ENCODE data around the gene ATP9A. TPM values are rescaled to one million over a fixed set of nuclear protein-coding genes. Genes with fewer than 3 reads are reported as not detected.
"Not testable (repeated sequence)": the region's sequence is repeated elsewhere in the genome, so short reads cannot be mapped to it uniquely, and the experiment has no call there.

The ATP9A gene
- total RNA-seq, 1 donor from 2014 or later = 35.8 TPM

GRCh38 chr20:51738877-51739447, 29.2 kb downstream of the ATP9A start:
- no peaks in the 10 kb centered on the region for H3K36me3 ChIP-seq
- TF ChIP-seq CTCF (IDR thresholded peaks at IDR 0.05) (no peak), POLR2AphosphoS5 (IDR thresholded peaks at IDR 0.05; ENCODE audit: insufficient read depth in 1 of 2, low read depth in 1 of 2) (no peak)
- intact Hi-C loops (cut with DNase I) = no loop called here
- H3K4me1 ChIP-seq = peaks cover 16% of the 10 kb centered on the region
- no peak for DNase-seq (ENCODE audit: extremely low spot score in 2 of 2)
- H3K27me3 ChIP-seq = no peaks in the 10 kb centered on the region
- no peaks in the 10 kb centered on the region for H3K9me3 ChIP-seq
- no peak overlapping the region for H3K4me3 ChIP-seq
- H3K27ac ChIP-seq = no peak overlapping the region

- H3K4me1 ChIP-seq = peaks cover 16% of the 10 kb centered on the region
- H3K27me3 ChIP-seq; H3K27ac ChIP-seq; H3K9me3 ChIP-seq; DNase-seq (ENCODE audit: extremely low spot score in 2 of 2); H3K36me3 ChIP-seq; H3K4me3 ChIP-seq; intact Hi-C loops (cut with DNase I): not testable (repeated sequence)
Observed at GRCh38 chr20:51738261-51738660, 29.9 kb downstream of the ATP9A start.

GRCh38 chr20:51736947-51737346, 31.2 kb downstream of the ATP9A start:
- Histone ChIP-seq H3K4me1 (peaks cover 10% of the 10 kb centered on the region), H3K27ac (no peak overlapping the region)
- TF ChIP-seq CTCF (IDR thresholded peaks at IDR 0.05) (no peak), POLR2AphosphoS5 (IDR thresholded peaks at IDR 0.05; ENCODE audit: insufficient read depth in 1 of 2, low read depth in 1 of 2) (no peak), POLR2A (IDR thresholded peaks at IDR 0.05) (no peak)

GRCh38 chr20:51735728-51736600, 32.2 kb downstream of the ATP9A start:
- H3K9me3 ChIP-seq = no peaks in the 10 kb centered on the region
- TF ChIP-seq POLR2A (IDR thresholded peaks at IDR 0.05) = no peak
- no peak for TF ChIP-seq CTCF (IDR thresholded peaks at IDR 0.05)
- no peak for TF ChIP-seq POLR2AphosphoS5 (IDR thresholded peaks at IDR 0.05; ENCODE audit: insufficient read depth in 1 of 2, low read depth in 1 of 2)
- peaks cover 17% of the 10 kb centered on the region for H3K4me1 ChIP-seq
- no peak overlapping the region for H3K27ac ChIP-seq
- no peak for DNase-seq (ENCODE audit: extremely low spot score in 2 of 2)
- H3K4me3 ChIP-seq = no peak overlapping the region
- H3K36me3 ChIP-seq = no peaks in the 10 kb centered on the region
- H3K27me3 ChIP-seq = no peaks in the 10 kb centered on the region
- intact Hi-C loops (cut with DNase I) = no loop called here

More at GRCh38 chr20:51736947-51737346, 31.2 kb downstream of the ATP9A start:
- H3K27me3 ChIP-seq = no peaks in the 10 kb centered on the region
- intact Hi-C loops (cut with DNase I) = no loop called here
- no peaks in the 10 kb centered on the region for H3K36me3 ChIP-seq
- H3K4me3 ChIP-seq = no peak overlapping the region
- H3K9me3 ChIP-seq = no peaks in the 10 kb centered on the region
- no peak for DNase-seq (ENCODE audit: extremely low spot score in 2 of 2)

GRCh38 chr20:51734876-51735720, 33.1 kb downstream of the ATP9A start:
- H3K27me3 ChIP-seq = no peaks in the 10 kb centered on the region

More at GRCh38 chr20:51734876-51735720, 33.1 kb downstream of the ATP9A start:
- no peaks in the 10 kb centered on the region for H3K9me3 ChIP-seq
- no peak overlapping the region for H3K4me3 ChIP-seq
- H3K36me3 ChIP-seq = no peaks in the 10 kb centered on the region
- H3K4me1 ChIP-seq = peaks cover 17% of the 10 kb centered on the region
- intact Hi-C loops (cut with DNase I) = no loop called here
- DNase-seq (ENCODE audit: extremely low spot score in 2 of 2) = no peak
- H3K27ac ChIP-seq = no peak overlapping the region
- TF ChIP-seq POLR2A (IDR thresholded peaks at IDR 0.05) (no peak), POLR2AphosphoS5 (IDR thresholded peaks at IDR 0.05; ENCODE audit: insufficient read depth in 1 of 2, low read depth in 1 of 2) (no peak), CTCF (IDR thresholded peaks at IDR 0.05) (no peak)
